GM18868 (cell line): ENCODE results near the gene MAGEA11.
"Not testable (repeated sequence)": the region's sequence is repeated elsewhere in the genome, so short reads cannot be mapped to it uniquely, and the experiment has no call there.

Experiments
- ATAC-seq: cut with Tn5 transposase; IDR thresholded peaks from one replicate; pipeline ENCODE4 v1.9.1; 2021; ENCODE audit warnings: mild to moderate bottlenecking, moderate library complexity; ENCODE audit not compliant: unreplicated experiment

MAGEA11 gene

GRCh38 chrX:149716632-149717031 is 4.8 kb downstream of the MAGEA11 start:
- ATAC-seq, result no peak

- no peak for ATAC-seq
Measured at GRCh38 chrX:149717803-149718202, 5.9 kb downstream of the MAGEA11 start.

GRCh38 chrX:149718757-149719156 is 6.9 kb downstream of the MAGEA11 start:
- no peak for ATAC-seq

GRCh38 chrX:149720021-149720689 is 8.3 kb downstream of the MAGEA11 start:
- no peak for ATAC-seq

- ATAC-seq, result not testable (repeated sequence)
Measured at GRCh38 chrX:149721241-149721640, 9.4 kb downstream of the MAGEA11 start.

- ATAC-seq, result no peak
Measured at GRCh38 chrX:149721778-149722177, 9.9 kb downstream of the MAGEA11 start.

GRCh38 chrX:149723583-149724118 is 11.8 kb downstream of the MAGEA11 start:
- ATAC-seq, result not testable (repeated sequence)

- ATAC-seq, result not testable (repeated sequence)
Measured at GRCh38 chrX:149727308-149727707, 15.4 kb downstream of the MAGEA11 start.

- not testable (repeated sequence) for ATAC-seq
Measured at GRCh38 chrX:149742269-149742668, 30.4 kb downstream of the MAGEA11 start.

GRCh38 chrX:149746390-149747007 is 34.6 kb downstream of the MAGEA11 start:
- not testable (repeated sequence) for ATAC-seq

GRCh38 chrX:149757206-149758067 is 45.6 kb downstream of the MAGEA11 start:
- no peak for ATAC-seq

- ATAC-seq, result no peak
Measured at GRCh38 chrX:149758068-149758714, 46.3 kb downstream of the MAGEA11 start.

GRCh38 chrX:149758715-149759078 is 46.8 kb downstream of the MAGEA11 start:
- not testable (repeated sequence) for ATAC-seq

GRCh38 chrX:149759824-149760223 is 48.0 kb downstream of the MAGEA11 start:
- no peak for ATAC-seq

- ATAC-seq, result no peak
Measured at GRCh38 chrX:149760965-149761364, 49.1 kb downstream of the MAGEA11 start.

- ATAC-seq, result not testable (repeated sequence)
Measured at GRCh38 chrX:149761858-149762674, 50.2 kb downstream of the MAGEA11 start.

GRCh38 chrX:149762696-149763614 is 51.1 kb downstream of the MAGEA11 start:
- ATAC-seq, result no peak
